ENCODE results near the gene WDR48.

The WDR48 gene

GRCh38 chr3:39138804-39139415 lies 87.1 kb downstream of the WDR48 start:
- no peak overlapping the region for H3K27ac ChIP-seq
- H3K79me2 ChIP-seq: peaks cover 2% of the 10 kb centered on the region
- H3K36me3 ChIP-seq (ENCODE audit: control insufficient read depth, insufficient read depth, low read length): no peaks in the 10 kb centered on the region
- H3K4me2 ChIP-seq (ENCODE audit: low read length): no peak overlapping the region
- no peak overlapping the region for H2AFZ ChIP-seq
- TF ChIP-seq CTCF (IDR thresholded peaks at IDR 0.05): no peak
- no peak overlapping the region for H3K4me3 ChIP-seq (ENCODE audit: low read depth, low read length)
- no peaks in the 10 kb centered on the region for H3K9me3 ChIP-seq (ENCODE audit: control insufficient read depth, low read length)
- no peak overlapping the region for H3K9ac ChIP-seq
- peaks cover 60% of the 10 kb centered on the region for H3K4me1 ChIP-seq
- no peaks in the 10 kb centered on the region for H3K27me3 ChIP-seq (ENCODE audit: control insufficient read depth, insufficient read depth, low read length)

- TF ChIP-seq CTCF (IDR thresholded peaks at IDR 0.05): no peak
- peaks cover 65% of the 10 kb centered on the region for H3K4me1 ChIP-seq
- no peak overlapping the region for H3K27ac ChIP-seq
- peaks cover 3% of the 10 kb centered on the region for H3K79me2 ChIP-seq
- H3K4me3 ChIP-seq (ENCODE audit: low read depth, low read length): no peak overlapping the region
- no peak overlapping the region for H3K9ac ChIP-seq
- H3K36me3 ChIP-seq (ENCODE audit: control insufficient read depth, insufficient read depth, low read length): no peaks in the 10 kb centered on the region
- H3K4me2 ChIP-seq (ENCODE audit: low read length): no peak overlapping the region
- H3K9me3 ChIP-seq (ENCODE audit: control insufficient read depth, low read length): no peaks in the 10 kb centered on the region
- no peaks in the 10 kb centered on the region for H3K27me3 ChIP-seq (ENCODE audit: control insufficient read depth, insufficient read depth, low read length)
- no peak overlapping the region for H2AFZ ChIP-seq
Measured at GRCh38 chr3:39139442-39139841, 87.6 kb downstream of the WDR48 start.

GRCh38 chr3:39140341-39140971 lies 88.6 kb downstream of the WDR48 start:
- Histone ChIP-seq H2AFZ (no peak overlapping the region), H3K27ac (peak overlapping the region; percentile 91), H3K27me3 (ENCODE audit: control insufficient read depth, insufficient read depth, low read length) (no peaks in the 10 kb centered on the region), H3K9ac (no peak overlapping the region), H3K4me3 (ENCODE audit: low read depth, low read length) (no peak overlapping the region), H3K4me2 (ENCODE audit: low read length) (peak overlapping the region; percentile 0), H3K36me3 (ENCODE audit: control insufficient read depth, insufficient read depth, low read length) (no peaks in the 10 kb centered on the region), H3K79me2 (peaks cover 10% of the 10 kb centered on the region), H3K9me3 (ENCODE audit: control insufficient read depth, low read length) (no peaks in the 10 kb centered on the region), H3K4me1 (peaks cover 68% of the 10 kb centered on the region)
- TF ChIP-seq CTCF (IDR thresholded peaks at IDR 0.05): no peak

- no peak overlapping the region for H2AFZ ChIP-seq
- no peak for TF ChIP-seq CTCF (IDR thresholded peaks at IDR 0.05)
- no peaks in the 10 kb centered on the region for H3K27me3 ChIP-seq (ENCODE audit: control insufficient read depth, insufficient read depth, low read length)
- peaks cover 16% of the 10 kb centered on the region for H3K79me2 ChIP-seq
- no peak overlapping the region for H3K9ac ChIP-seq
- no peaks in the 10 kb centered on the region for H3K36me3 ChIP-seq (ENCODE audit: control insufficient read depth, insufficient read depth, low read length)
- H3K4me3 ChIP-seq (ENCODE audit: low read depth, low read length): no peak overlapping the region
- H3K4me2 ChIP-seq (ENCODE audit: low read length): peak overlapping the region; percentile 0
- H3K4me1 ChIP-seq: peaks cover 69% of the 10 kb centered on the region
- H3K9me3 ChIP-seq (ENCODE audit: control insufficient read depth, low read length): no peaks in the 10 kb centered on the region
- H3K27ac ChIP-seq: peak overlapping the region; percentile 91
Measured at GRCh38 chr3:39141171-39141995, 89.6 kb downstream of the WDR48 start.
